Right renal pelvis (tissue), 4 donors: ENCODE results near the gene SFXN3. TPM values are rescaled to one million over a fixed set of nuclear protein-coding genes. Genes with fewer than 3 reads are reported as not detected.
A peak's percentile ranks its signal among the peaks of the same experiment; 100 is the strongest.

Source experiments
- DNase-seq, 4 donors: peaks; one replicate each; pipeline ENCODE4 v3.0.0-alpha.2; 2013; ENCODE audit warnings: low read depth in 4 of 4, low spot score in 3 of 4, missing footprints in 1 of 4
- polyA plus RNA-seq, 4 donors: library from polyadenylated mRNA; unstranded; fragments of 120-200 nt; gene quantifications; one replicate each; pipeline ENCODE4 v1.2.1, GENCODE V29; 2013; ENCODE audit not compliant: insufficient read length in 4 of 4

The SFXN3 gene
- polyA plus RNA-seq, 4 donors: 22.1 to 24.6 (median 22.7) TPM

DNA sequence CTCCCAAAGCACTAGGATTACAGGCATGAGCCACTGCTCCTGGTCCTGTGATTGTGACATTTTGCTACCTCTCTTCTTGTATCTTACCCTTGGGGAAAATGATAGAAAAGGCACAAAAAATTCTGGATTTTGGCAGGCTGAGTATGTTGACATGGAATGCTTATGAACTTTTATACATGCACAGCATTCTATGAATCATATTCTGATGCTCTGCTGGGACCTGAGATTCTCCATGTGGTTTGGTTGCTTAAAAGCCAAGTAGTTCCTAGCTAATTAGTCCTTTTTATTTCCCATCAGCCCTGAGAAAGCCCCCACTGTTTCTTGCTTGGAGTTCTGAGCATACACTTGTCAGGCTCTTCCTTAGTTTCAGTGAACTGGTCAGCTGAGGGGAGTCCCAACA is 22.5 kb downstream of the SFXN3 start:
- DNase-seq: no peak

DNA sequence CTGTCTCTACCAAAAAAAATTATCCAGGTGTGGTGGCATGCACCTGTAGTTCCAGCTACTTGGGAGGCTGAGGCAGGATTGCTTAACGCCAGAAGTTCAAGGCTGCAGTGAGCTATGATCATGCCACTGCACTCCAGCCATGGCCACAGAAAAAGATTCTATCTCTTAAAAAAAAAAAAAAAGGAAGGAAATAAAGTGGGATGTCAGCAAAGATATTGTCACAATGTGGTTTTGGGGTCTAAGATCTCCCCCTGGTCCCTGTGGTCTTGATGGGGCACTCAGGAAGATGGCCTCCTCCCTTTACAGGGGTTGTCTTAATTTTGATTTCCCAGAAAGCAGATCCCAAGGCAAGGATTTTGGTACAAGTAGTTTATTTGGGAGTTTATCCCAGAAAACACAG is 23.3 kb downstream of the SFXN3 start:
- no peak for DNase-seq

DNA sequence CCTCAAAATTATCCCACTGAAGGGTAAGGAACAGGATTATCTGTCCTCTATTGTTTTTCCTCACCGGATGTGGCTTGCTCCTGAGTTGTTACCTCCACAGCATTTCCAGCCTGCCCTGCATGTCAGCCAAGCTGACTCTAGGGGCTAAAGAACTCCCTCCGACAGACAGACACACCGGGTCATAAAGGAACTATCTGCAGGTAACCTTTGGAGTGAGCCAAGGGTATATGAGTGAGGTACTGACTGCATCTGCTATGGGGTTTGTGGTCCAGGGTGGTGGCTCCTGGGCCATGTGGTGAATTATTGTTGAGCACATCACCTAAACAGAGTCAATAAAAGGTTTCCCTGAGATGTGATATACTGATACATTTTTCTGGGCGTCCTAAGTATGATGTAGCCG is 23.8 kb downstream of the SFXN3 start:
- no peak for DNase-seq

DNA sequence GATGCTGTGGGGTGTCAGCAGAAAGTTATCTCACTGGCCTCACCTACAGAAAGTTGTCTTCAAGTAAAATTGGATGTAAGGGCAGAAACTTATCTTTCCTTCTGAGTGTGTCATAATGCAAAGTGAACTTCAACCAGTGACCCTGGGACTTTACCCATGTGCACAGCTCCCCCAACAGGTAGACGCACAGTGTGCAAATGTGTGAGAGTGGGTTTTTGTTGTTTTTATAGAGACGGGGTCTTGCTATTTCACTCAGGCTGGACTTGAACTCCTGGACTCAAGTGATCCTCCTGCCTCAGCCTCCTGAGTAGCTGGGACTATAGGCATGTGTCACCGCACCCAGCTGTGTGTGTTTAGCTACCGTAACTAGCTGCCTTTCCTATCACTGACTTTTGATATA is 24.4 kb downstream of the SFXN3 start:
- no peak for DNase-seq

DNA sequence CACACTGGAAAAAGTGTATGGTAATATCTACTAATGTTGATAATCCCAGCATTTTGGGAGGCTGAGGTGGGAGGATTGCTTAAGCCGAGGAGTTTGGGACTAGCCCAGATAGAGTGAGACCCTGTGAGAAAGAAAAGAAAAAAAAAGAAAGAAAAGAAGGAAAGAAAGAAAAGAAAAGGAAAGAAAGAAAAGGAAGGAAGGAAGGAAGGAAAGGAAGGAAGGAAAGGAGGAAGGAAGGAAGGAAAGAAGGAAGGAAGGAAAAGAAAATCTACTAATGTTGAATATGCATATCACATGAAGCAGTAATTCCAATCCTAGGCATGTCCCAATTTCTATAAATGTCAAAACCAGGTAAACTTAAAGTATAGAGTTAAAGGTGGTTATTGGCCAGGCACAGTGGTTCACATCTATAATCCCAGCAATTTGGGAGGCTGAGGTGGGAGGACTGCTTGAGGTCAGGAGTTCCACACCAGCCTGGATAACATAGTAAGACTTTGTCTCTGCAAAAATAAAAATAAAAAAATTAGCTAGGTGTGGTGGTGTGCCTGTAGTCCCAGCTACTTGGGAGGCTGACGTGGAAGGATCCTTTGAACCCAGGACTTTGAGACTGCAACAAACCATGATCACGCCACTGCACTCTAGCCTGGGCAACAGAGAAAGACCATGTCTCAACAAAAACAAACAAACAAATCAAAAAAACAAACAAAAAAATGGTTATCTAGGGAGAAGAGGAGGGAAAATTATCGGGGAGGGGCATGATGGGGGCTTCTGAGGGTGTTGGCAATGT is 25.5 kb downstream of the SFXN3 start:
- no peak for DNase-seq

DNA sequence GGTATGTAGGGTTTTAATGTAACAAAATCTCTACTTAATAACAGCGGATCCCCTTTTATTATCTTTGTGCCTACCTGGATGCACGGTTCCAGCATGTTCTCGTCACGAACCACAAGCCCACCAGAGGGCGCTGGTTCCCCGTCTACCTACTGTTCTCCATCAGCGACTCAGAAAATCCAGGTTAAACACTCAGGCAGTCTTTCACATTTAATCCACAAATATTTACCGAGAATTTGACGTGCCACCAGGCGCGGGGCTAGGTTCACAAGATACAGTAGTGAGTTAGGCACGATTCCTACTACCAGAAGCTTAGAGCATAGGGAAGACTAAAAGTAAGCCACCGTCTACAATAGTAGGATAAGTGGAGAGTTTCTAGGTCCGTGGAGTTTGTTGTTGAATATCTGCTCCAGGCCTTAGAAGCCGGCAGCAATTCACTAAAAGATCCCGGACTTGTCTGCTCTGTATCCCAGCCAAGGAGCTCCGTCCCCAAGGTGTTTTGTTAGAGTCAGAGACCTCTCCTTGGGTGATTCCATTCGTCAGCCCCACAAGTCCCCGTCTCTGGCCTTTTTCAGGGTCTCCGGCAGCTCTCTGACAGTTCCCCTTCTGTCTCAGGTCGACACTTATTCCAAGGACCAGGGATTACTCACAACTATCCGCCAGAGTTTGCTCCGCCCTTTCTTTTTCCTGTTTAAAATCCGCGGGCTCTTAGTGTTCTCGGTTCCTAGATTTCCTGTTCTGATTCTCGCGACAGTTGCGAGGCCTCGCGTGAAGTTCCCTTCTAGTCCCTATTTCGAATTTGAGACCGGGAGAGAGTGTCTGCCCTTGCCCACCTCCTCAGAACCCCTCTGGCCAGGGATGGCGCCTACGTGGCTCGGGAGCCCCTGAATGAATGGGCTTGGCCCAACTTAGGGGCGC is 29.3 kb downstream of the SFXN3 start:
- DNase-seq: peak; percentile 89 to 96 (median 92)

DNA sequence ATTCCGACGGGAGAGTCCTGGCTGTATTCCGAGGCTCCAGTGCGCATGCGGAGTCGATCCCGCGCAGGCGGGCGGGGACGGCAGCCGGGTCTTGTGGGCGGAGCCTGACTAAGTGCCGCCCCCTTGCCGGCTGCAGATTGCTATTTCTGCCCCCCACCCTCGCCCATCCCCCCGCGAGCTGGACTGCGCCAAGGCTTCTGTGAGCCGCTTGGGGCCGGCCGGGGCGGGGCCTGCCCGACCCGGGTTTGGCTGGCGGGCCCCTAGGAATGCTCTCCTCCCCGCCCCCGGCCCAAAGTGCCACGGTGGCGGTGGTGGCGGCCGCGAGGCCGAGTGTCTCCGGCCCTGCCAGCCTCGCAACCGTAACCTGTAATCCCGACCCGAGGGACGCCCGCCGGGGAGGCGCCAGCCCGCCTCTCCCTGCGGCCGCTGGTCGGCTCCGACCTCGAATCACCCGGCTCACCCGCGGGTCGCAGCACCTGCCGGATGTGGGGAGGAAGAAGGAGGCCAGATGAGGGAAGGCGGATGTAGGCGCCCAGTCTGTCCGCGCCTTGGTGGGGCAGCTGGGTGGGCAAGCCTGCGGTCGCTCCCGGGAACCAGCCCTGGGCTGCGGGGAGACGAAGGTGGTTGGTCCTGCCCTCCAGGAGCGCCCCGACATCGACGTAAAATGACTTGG is 30.1 kb downstream of the SFXN3 start:
- DNase-seq: peak in 3 of 4 donors; percentile 88 to 93 (median 89)

DNA sequence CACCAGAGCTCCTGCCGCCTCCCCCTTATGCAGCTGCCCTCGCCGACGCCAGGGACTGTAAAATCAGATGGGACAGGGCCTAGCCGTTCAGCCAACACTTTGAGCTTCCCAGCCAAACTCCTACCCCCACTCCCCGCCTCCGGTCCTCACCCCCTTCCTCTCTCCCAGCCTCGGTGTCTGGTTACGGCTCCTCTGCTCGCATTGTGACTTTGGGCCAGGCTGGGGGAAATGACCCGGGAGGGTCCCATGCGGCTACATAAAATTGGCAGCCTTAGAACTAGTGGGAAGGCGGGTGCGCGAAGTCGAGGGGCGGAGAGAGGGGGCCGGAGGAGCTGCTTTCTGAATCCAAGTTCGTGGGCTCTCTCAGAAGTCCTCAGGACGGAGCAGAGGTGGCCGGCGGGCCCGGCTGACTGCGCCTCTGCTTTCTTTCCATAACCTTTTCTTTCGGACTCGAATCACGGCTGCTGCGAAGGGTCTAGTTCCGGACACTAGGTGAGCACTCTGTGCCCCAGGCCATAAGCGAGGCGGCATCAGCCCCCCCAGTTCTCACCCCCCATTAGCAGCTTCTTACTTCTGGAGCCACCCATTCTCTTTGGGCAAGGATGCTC is 30.7 kb downstream of the SFXN3 start, which contains the start of gene KAZALD1:
Gene KAZALD1 (plus strand): TSS at position 366 of the 608 bp plus-strand sequence. CDS start 604 bp downstream, outside the sequence.
- peak in 3 of 4 donors; percentile 76 to 82 (median 81) for DNase-seq

DNA sequence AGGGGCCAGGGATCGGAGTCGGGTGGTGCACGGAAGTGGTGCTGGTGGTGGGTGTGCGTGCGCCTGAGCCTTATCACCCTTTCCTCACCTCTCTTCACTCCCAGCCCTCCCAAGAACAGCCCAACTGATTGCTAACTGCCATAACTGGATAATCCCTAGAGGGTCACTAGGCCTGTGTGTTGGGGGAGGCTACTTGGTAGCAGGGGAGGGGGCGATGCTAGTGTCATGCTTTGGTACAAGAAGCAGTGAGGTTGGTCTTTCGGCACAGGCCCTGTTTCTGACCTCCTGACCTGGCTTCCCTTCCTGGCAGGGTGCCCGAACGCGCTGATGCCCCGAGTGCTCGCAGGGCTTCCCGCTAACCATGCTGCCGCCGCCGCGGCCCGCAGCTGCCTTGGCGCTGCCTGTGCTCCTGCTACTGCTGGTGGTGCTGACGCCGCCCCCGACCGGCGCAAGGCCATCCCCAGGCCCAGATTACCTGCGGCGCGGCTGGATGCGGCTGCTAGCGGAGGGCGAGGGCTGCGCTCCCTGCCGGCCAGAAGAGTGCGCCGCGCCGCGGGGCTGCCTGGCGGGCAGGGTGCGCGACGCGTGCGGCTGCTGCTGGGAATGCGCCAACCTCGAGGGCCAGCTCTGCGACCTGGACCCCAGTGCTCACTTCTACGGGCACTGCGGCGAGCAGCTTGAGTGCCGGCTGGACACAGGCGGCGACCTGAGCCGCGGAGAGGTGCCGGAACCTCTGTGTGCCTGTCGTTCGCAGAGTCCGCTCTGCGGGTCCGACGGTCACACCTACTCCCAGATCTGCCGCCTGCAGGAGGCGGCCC is 31.4 kb downstream of the SFXN3 start:
- no peak for DNase-seq

DNA sequence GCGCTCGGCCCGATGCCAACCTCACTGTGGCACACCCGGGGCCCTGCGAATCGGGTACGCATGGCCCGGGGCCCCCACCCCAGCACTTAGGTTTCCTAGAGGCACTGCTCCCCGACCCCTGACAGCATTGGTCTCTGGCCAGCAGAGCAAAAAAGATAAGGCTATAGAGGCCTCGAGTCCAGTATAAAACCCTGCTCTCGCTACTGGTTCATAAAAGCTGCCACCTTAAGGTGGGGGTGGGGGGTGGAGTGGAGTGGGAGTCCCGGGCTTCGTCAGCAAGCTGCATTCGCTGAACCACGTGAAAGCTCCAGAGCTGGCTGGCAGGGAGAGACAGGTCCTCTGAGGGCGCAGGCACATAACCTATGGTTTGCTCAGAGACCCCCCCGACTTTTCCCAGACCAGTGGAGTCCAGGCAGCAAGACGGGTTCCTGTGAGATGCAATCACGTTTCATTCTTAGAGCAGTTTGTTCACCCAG is 32.1 kb downstream of the SFXN3 start:
- DNase-seq: no peak

DNA sequence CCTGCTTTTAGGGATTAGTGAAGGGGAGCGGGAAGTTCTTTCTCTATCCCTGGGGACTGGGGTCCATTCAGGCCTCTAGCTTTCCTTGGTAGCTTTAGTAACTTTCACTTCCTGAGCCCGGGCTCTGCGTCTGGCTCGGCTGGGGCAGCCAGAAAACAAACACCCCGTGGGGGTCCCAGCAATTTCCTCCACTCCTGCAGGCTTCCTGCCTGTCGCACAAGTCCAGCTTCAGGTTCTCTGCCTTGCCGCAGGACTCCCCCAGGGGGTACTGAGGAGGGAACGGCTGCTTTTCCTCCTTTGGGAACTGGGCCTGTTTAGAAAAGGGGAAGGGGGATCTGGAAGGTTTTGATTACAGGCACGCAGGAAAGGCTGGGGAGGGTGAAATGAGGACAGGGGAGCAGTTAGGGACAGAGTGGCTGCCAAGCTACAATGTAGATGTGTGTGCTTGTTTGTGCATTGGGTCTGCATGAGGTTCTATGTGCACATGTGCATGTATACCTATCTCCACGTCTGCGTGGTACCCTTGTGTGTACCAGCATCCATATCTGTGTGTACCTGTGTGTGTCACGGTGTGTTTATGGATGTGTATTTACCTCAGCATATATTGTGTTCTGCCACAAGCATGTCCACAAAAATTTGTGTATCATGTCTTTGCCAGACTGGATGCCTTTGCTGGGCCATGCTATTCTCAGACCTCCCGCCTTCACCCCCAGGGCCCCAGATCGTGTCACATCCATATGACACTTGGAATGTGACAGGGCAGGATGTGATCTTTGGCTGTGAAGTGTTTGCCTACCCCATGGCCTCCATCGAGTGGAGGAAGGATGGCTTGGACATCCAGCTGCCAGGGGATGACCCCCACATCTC is 32.7 kb downstream of the SFXN3 start:
- no peak for DNase-seq

DNA sequence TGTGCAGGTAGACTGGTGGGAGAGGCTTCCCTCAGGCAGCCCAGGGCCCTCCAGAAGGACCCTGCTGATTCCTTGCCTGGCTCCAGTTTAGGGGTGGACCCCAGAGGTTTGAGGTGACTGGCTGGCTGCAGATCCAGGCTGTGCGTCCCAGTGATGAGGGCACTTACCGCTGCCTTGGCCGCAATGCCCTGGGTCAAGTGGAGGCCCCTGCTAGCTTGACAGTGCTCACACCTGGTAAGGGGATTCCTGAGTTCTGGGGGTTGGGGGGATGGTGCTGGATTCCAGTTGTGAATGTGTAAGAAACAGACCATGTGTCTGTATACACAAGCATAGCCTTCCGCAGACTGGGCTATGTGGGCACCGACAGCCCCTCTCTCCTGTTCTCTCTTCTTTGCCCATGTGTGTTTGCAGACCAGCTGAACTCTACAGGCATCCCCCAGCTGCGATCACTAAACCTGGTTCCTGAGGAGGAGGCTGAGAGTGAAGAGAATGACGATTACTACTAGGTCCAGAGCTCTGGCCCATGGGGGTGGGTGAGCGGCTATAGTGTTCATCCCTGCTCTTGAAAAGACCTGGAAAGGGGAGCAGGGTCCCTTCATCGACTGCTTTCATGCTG is 33.5 kb downstream of the SFXN3 start:
- no peak for DNase-seq

DNA sequence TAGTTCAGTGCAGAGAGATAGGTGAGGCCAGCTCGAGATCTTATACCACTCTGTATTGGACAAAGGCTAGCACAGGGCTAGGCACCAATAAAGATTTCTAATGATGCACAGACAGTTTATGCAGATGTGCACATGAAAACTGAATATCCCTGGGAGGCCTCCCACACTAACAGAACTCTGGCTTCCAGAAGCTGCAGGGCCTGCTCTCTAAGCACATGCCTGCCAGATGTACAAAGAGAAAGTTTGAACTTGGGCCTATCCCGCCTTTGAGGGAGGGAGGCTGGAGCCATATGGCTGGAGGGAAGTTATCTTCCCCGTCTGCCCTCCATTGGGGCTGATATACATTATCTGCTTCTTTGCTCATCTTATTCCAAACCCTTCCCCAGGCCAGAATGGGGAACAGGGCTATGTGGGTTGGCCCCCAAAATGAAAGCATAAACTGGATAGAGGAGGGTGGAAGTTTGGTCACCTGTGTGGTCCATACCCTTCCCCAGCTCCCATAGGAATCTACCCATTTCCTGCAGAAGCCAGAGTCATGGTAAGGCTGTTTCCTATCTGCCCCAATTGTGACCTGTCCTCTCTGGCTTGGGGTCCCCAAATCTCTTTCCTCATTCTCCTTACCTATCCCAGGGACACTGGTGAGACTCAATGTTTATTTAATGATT is 34.6 kb downstream of the SFXN3 start:
- no peak for DNase-seq

DNA sequence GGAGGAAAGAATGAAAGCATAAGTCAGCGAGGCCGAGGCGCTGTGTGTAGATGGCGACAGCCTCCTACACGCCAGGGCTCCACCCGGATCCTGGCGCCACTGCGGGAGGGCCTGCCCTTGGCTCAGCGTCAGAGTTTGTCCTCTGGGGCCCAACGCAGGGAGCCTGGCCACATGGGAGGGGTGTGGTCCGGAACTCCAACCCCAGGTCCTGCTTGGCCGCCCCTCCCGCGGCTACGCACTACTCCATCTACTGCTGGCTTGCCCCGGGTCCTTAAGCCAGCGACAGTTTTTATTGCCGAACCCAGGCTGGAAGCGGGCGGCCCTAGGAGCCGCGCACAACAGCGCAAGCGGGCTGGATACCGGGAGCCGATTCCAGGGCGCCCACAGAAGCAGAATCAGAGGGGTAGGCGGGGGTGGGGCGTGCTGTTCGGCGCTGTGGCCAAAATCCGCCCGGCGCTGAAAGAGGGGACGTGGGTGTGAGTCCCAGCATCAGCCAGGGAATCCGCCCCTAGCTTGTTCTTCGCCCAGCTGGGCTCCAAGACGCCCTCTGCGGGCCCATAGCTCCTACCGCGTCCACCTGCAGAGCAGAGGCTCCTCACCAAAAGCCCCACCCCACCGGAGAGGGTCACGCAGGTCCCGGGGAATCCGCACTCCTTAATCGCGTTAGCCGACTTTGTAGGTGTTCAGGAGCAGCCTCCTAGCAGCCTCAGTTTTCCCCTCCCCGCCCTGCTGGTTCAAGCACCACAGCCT is 35.3 kb downstream of the SFXN3 start:
- DNase-seq: no peak

DNA sequence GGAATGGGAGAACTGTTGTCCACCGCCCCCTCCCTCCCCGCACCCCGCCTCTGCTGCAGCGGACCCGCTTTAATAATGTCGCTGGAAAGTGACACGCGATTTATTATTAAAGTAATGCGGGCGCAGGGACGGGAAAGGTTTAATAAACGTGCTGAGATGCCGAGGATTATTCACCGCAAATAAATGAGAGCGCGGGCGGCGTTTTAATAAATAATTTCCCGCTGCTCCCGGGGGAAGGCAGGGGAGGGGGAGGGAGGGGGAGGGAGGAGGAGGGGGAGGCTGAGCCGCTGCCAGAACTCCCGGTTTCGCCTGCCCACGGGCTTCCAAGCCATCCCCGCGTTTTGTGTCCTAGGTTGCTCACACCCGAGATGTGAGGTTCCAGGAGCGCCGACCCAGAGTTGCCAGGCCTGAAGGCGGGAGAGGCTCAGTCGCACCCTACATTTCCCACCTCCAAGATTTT is 35.9 kb downstream of the SFXN3 start:
- no peak for DNase-seq

DNA sequence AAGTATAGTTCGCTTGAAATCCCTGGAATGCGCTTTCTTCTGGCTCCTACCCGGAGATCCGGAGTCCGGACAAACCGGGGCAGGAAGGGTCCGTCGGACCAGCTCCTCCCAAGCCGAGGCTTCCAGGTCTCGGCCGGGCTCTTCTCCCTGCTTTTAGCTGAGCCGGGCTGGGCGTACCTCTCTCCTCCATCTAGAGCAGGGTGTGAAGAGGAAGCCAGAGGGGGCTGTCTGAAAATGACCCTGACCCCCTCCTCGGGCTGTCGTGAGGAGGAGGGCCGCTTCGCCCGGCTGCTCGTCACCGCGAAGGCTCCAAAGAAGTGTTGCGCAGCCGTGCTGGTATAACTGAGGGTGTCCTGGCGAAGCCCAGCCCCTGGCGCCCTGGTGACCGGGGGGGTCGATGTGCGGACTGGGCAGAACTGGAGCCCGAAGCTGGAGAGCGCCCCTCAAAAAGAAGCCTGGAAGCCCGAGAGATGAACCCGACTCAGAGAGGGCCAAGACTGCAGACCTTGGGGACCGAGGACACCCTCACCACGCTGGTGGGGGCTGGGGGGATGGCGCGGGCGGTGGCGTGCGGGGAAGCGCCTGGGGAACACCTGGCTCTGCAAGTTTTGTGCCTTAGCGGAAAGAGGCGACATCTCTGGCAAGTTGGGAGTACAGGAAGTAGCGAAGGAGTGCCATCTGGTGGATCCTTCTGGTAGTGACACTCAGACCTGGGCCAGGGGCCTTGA is 36.5 kb downstream of the SFXN3 start:
- DNase-seq: peak in 2 of 4 donors; percentile 76 to 80
